Neural progenitor cell (in vitro differentiated cells): ENCODE measurements around the gene PCLAF. TPM values are rescaled to one million over a fixed set of nuclear protein-coding genes. Genes with fewer than 3 reads are reported as not detected.
"Not testable (repeated sequence)": the region's sequence is repeated elsewhere in the genome, so short reads cannot be mapped to it uniquely, and the experiment has no call there.

ENCODE experiments used
- DNase-seq: peaks from one replicate; pipeline ENCODE4 v3.0.0-alpha.2; 2016; ENCODE audit warnings: low spot score
- H2AFZ ChIP-seq: fragments of 200-600 bp; sonication (generic); replicated peaks from 2 replicates; pipeline ENCODE4 v1.6.1; 2016; ENCODE audit warnings: antibody characterized with exemption
- H3F3A ChIP-seq: fragments of 200-600 bp; sonication (generic); 2 replicates; pipeline ENCODE4 v1.6.1; 2016; ENCODE audit warnings: antibody characterized with exemption, low read depth
- H3K27ac ChIP-seq: fragments of 200-600 bp; sonication (generic); 2 replicates; pipeline ENCODE4 v1.5.1; 2016; ENCODE audit warnings: mild to moderate bottlenecking
- H3K27me3 ChIP-seq: fragments of 200-600 bp; sonication (generic); 2 replicates; pipeline ENCODE4 v1.6.1; 2016; ENCODE audit warnings: mild to moderate bottlenecking, moderate library complexity
- H3K36me3 ChIP-seq: fragments of 200-600 bp; sonication (generic); 2 replicates; pipeline ENCODE4 v1.5.1; 2016
- H3K4me1 ChIP-seq: fragments of 200-600 bp; sonication (generic); 2 replicates; pipeline ENCODE4 v1.6.1; 2016; ENCODE audit warnings: mixed run types
- H3K4me2 ChIP-seq: fragments of 200-600 bp; sonication (generic); 2 replicates; pipeline ENCODE4 v1.6.1; 2016
- H3K4me3 ChIP-seq: fragments of 200-600 bp; sonication (generic); 2 replicates; pipeline ENCODE4 v1.5.1; 2016
- H3K79me2 ChIP-seq: fragments of 200-600 bp; sonication (generic); 2 replicates; pipeline ENCODE4 v1.6.1; 2016; ENCODE audit warnings: low read depth
- H3K9ac ChIP-seq: fragments of 200-600 bp; sonication (generic); 2 replicates; pipeline ENCODE4 v1.6.1; 2016
- H3K9me3 ChIP-seq: fragments of 200-600 bp; sonication (generic); 2 replicates; pipeline ENCODE4 v1.5.1; 2016; ENCODE audit warnings: low read depth
- H4K20me1 ChIP-seq: fragments of 200-600 bp; sonication (generic); 2 replicates; pipeline ENCODE4 v1.6.1; 2016; ENCODE audit warnings: low read depth
- H3K27ac Mint-ChIP-seq: 3 replicates; pipeline ENCODE4 v1.8.0; 2021; ENCODE audit warnings: mixed read lengths
- H3K27me3 Mint-ChIP-seq: 2 replicates; pipeline ENCODE4 v1.8.0; 2022; ENCODE audit warnings: low read depth, mild to moderate bottlenecking, inconsistent platforms, moderate library complexity, mixed read lengths; ENCODE audit not compliant: insufficient read depth
- H3K36me3 Mint-ChIP-seq: 3 replicates; pipeline ENCODE4 v1.8.0; 2021; ENCODE audit warnings: mixed read lengths
- H3K4me1 Mint-ChIP-seq: 3 replicates; pipeline ENCODE4 v1.8.0; 2021; ENCODE audit warnings: mixed read lengths
- H3K4me3 Mint-ChIP-seq: 3 replicates; pipeline ENCODE4 v1.8.0; 2021; ENCODE audit warnings: mild to moderate bottlenecking, moderate library complexity, mixed read lengths
- H3K9me3 Mint-ChIP-seq: 3 replicates; pipeline ENCODE4 v1.8.0; 2020; ENCODE audit warnings: mixed read lengths
- EZH2 ChIP-seq: fragments of 200-600 bp; sonication (generic); IDR thresholded peaks from 2 replicates; pipeline ENCODE4 v1.6.1; 2017; ENCODE audit warnings: antibody characterized with exemption, mild to moderate bottlenecking, moderate library complexity
- EZH2phosphoT487 ChIP-seq: fragments of 200-600 bp; sonication (generic); IDR thresholded peaks from 2 replicates; pipeline ENCODE4 v1.6.1; 2017; ENCODE audit warnings: antibody characterized with exemption
- total RNA-seq: library from RNA; depleted of rRNA; stranded (reverse); fragments of >200 nt; gene quantifications from 2 replicates; pipeline ENCODE4 v1.2.3, GENCODE V29; 2015; ENCODE audit warnings: low replicate concordance
- TF ChIP-seq, protein P1 (sequence below): fragments of 200-600 bp; sonication (generic); IDR thresholded peaks from 2 replicates; pipeline ENCODE4 v1.5.1; 2017; ENCODE audit warnings: antibody characterized with exemption, mild to moderate bottlenecking

The PCLAF gene
- total RNA-seq, 1 donor from 2014 or later, result 220 TPM

DNA sequence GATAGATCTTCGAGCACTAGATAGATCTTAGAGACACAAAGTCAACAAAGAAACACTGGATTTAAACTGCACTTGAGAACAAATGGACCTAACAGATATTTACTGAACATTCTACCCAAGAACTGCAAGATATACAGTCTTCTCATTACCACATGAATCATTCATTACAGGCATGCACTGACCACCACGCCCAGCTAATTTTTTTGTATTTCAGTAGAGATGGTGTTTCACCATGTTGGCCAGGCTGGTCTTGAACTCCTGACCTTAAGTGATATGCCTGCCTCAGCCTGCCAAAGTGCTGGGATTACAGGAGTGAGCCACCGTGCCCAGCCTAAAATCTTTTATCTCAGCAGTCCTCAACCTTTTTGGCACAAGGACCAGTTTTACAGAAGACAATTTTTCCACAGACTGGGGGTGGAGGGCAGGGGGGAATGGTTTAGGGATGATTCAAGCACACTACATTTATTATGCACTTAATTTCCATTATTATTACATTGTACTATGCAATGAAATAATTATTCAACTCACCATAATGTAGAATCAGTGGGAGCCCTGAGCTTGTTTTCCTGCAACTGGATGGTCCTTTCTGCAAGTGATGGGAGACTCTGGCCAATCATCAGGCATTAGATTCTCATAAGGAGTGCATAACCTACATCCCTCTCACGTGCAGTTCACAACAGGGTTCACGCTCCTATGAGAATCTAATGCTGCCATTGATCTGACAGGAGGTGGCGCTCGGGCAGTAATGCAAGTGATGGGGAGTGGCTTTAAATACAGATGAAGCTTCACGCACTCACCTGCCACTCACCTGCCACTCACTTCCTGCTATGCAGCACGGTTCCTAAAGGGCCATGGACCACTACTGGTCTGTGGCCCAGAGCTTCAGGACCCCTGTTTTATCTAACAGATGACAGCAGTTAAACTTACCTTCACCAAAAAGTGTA is 47.0 kb downstream of the PCLAF start:
- H3K27ac Mint-ChIP-seq, result no peak overlapping the region
- no peaks in the 10 kb centered on the region for H3K9me3 ChIP-seq
- H3K27me3 Mint-ChIP-seq, result no peaks in the 10 kb centered on the region
- H4K20me1 ChIP-seq, result no peaks in the 10 kb centered on the region
- no peak overlapping the region for H3K9ac ChIP-seq
- H3K4me1 ChIP-seq, result no peaks in the 10 kb centered on the region
- TF ChIP-seq EZH2phosphoT487 (no peak), EZH2 (no peak)
- TF ChIP-seq, protein P1, sequence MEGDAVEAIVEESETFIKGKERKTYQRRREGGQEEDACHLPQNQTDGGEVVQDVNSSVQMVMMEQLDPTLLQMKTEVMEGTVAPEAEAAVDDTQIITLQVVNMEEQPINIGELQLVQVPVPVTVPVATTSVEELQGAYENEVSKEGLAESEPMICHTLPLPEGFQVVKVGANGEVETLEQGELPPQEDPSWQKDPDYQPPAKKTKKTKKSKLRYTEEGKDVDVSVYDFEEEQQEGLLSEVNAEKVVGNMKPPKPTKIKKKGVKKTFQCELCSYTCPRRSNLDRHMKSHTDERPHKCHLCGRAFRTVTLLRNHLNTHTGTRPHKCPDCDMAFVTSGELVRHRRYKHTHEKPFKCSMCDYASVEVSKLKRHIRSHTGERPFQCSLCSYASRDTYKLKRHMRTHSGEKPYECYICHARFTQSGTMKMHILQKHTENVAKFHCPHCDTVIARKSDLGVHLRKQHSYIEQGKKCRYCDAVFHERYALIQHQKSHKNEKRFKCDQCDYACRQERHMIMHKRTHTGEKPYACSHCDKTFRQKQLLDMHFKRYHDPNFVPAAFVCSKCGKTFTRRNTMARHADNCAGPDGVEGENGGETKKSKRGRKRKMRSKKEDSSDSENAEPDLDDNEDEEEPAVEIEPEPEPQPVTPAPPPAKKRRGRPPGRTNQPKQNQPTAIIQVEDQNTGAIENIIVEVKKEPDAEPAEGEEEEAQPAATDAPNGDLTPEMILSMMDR, result no peak
- H3K36me3 Mint-ChIP-seq, result peaks cover 5% of the 10 kb centered on the region
- no peak overlapping the region for H3K4me3 ChIP-seq
- H3K4me2 ChIP-seq, result no peak overlapping the region
- no peaks in the 10 kb centered on the region for H3K4me1 Mint-ChIP-seq
- H2AFZ ChIP-seq, result no peak overlapping the region
- H3K9me3 Mint-ChIP-seq, result no peaks in the 10 kb centered on the region
- H3K27me3 ChIP-seq, result no peaks in the 10 kb centered on the region
- DNase-seq, result no peak
- no peaks in the 10 kb centered on the region for H3K36me3 ChIP-seq
- H3K79me2 ChIP-seq, result peaks cover 17% of the 10 kb centered on the region
- no peak overlapping the region for H3K4me3 Mint-ChIP-seq
- no peak overlapping the region for H3K27ac ChIP-seq
- no peaks in the 10 kb centered on the region for H3F3A ChIP-seq

DNA sequence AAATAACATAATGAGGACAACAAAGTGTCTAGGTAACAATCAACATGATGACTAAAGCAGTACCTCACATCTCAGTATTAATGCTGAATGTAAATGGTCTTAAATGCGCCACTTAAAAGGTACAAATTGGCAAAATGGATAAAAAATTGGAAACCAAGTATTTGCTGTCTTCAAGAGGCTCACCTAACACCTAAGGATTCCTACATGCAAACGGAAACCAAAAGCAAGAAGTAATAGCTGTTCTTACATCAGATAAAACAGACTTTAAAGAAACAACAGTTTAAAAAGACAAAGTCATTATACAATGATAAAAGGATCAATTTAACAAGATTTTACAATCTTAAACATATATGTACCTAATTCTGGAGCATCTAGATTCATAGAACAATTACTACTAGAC is 47.7 kb downstream of the PCLAF start:
- Histone ChIP-seq H3K36me3 (no peaks in the 10 kb centered on the region), H3K9me3 (no peaks in the 10 kb centered on the region), H3K9ac (no peak overlapping the region), H3K4me1 (no peaks in the 10 kb centered on the region), H3K4me3 (no peak overlapping the region), H3K27me3 (no peaks in the 10 kb centered on the region), H3K79me2 (peaks cover 17% of the 10 kb centered on the region), H3F3A (no peaks in the 10 kb centered on the region), H3K4me2 (no peak overlapping the region), H4K20me1 (no peaks in the 10 kb centered on the region), H2AFZ (no peak overlapping the region), H3K27ac (no peak overlapping the region)
- peaks cover 3% of the 10 kb centered on the region for H3K36me3 Mint-ChIP-seq
- DNase-seq, result no peak
- no peaks in the 10 kb centered on the region for H3K4me1 Mint-ChIP-seq
- H3K4me3 Mint-ChIP-seq, result no peak overlapping the region
- no peaks in the 10 kb centered on the region for H3K9me3 Mint-ChIP-seq
- H3K27me3 Mint-ChIP-seq, result no peaks in the 10 kb centered on the region
- H3K27ac Mint-ChIP-seq, result no peak overlapping the region
- TF ChIP-seq EZH2 (no peak), EZH2phosphoT487 (no peak)
- TF ChIP-seq, protein P1, result no peak

DNA sequence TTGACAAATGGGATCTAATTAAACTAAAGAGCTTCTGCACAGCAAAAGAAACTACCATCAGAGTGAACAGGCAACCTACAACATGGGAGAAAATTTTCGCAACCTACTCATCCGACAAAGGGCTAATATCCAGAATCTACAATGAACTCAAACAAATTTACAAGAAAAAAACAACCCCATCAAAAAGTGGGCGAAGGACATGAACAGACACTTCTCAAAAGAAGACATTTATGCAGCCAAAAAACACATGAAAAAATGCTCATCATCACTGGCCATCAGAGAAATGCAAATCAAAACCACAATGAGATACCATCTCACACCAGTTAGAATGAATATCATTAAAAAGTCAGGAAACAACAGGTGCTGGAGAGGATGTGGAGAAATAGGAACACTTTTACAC is 49.6 kb downstream of the PCLAF start:
- not testable (repeated sequence) for H4K20me1 ChIP-seq, H3K36me3 Mint-ChIP-seq, H3K4me3 ChIP-seq, H3K27ac Mint-ChIP-seq, H3K4me3 Mint-ChIP-seq, H3K36me3 ChIP-seq, H3K9ac ChIP-seq, H3F3A ChIP-seq, H3K4me1 Mint-ChIP-seq, H2AFZ ChIP-seq, H3K27me3 Mint-ChIP-seq, H3K4me2 ChIP-seq, DNase-seq, H3K27me3 ChIP-seq, H3K4me1 ChIP-seq, H3K9me3 ChIP-seq, H3K9me3 Mint-ChIP-seq, H3K27ac ChIP-seq
- H3K79me2 ChIP-seq, result peaks cover 17% of the 10 kb centered on the region

DNA sequence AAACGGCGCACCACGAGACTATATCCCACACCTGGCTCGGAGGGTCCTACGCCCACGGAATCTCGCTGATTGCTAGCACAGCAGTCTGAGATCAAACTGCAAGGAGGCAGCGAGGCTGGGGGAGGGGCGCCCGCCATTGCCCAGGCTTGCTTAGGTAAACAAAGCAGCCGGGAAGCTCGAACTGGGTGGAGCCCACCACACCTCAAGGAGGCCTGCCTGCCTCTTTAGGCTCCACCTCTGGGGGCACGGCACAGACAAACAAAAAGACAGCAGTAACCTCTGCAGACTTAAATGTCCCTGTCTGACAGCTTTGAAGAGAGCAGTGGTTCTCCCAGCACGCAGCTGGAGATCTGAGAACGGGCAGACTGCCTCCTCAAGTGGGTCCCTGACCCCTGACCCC is 54.3 kb downstream of the PCLAF start:
- not testable (repeated sequence) for H3K4me1 Mint-ChIP-seq, H3K9me3 ChIP-seq, H3K36me3 Mint-ChIP-seq, H3K4me1 ChIP-seq, DNase-seq, H3K4me3 Mint-ChIP-seq, H3K9me3 Mint-ChIP-seq, H3K9ac ChIP-seq, H3K27ac Mint-ChIP-seq, H3K27me3 ChIP-seq, H3K36me3 ChIP-seq, H3K27ac ChIP-seq, H3K4me2 ChIP-seq, H4K20me1 ChIP-seq, H2AFZ ChIP-seq, H3K4me3 ChIP-seq, H3K27me3 Mint-ChIP-seq
- Histone ChIP-seq H3K79me2 (peaks cover 25% of the 10 kb centered on the region), H3F3A (peaks cover 12% of the 10 kb centered on the region)

DNA sequence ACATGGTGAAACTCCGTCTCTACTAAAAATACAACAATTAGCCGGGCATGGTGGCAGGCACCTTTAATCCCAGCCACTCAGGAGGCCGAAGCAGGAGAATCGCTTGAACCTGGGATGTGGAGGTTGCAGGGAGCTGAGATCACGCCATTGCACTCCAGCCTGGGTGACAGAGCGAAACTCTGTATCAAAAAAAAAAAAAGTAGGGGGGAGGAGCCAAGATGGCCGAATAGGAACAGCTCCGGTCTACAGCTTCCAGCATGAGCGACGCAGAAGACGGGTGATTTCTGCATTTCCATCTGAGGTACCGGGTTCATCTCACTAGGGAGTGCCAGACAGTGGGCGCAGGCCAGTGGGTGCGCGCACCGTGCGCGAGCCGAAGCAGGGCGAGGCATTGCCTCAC is 54.8 kb downstream of the PCLAF start:
- not testable (repeated sequence) for H3K36me3 ChIP-seq, H3K4me1 Mint-ChIP-seq, H3K4me1 ChIP-seq, H3K27ac ChIP-seq, H4K20me1 ChIP-seq, H3K27ac Mint-ChIP-seq, H3K36me3 Mint-ChIP-seq, H3K4me3 Mint-ChIP-seq, H3K27me3 Mint-ChIP-seq, H3K9ac ChIP-seq, H3K9me3 Mint-ChIP-seq, H3K9me3 ChIP-seq, H2AFZ ChIP-seq, H3K27me3 ChIP-seq, DNase-seq, H3K4me3 ChIP-seq
- peaks cover 12% of the 10 kb centered on the region for H3F3A ChIP-seq
- peak overlapping the region; percentile 10 for H3K4me2 ChIP-seq
- H3K79me2 ChIP-seq, result peaks cover 30% of the 10 kb centered on the region
